HG03521 (cell line): ENCODE data around the gene LRRC14B.
"Not testable (repeated sequence)": the region's sequence is repeated elsewhere in the genome, so short reads cannot be mapped to it uniquely, and the experiment has no call there.

ENCODE experiments used
- ATAC-seq: cut with Tn5 transposase; IDR thresholded peaks from one replicate; pipeline ENCODE4 v1.9.1; 2021; ENCODE audit warnings: mild to moderate bottlenecking, moderate library complexity; ENCODE audit not compliant: unreplicated experiment

LRRC14B gene

DNA sequence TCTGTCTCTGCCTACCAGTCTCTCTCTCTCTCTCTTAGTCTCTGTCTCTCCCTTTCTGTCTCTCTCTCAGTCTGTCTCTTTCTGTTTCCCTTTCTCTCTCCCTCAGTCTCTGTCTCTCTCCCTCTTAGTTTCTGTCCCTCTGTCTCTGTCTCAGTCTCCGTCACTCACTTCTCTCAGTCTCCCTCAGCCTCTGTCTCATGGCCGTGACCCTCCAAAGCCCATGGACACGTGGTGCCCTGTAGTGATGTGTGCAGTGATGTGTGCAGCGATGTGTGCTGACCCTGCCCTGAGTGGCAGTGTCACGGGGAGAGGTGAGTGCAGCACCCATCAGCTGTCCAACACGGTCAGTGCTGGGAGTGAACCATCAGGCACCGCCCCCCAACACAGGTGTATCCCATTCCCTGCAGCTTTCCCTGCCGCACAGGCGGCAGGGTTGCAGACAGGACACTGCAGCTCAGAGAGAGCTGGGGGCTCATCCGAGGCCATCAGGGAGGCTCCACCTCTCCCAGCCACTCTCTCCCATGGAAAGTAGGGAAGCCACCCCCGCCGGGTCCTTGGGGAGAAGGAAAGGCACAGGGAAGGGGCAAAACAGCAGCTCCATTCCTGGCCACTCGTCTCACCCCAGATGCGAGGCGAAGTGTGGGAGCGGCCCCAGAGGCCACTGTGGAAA lies 794 bp upstream of the LRRC14B start:
- no peak for ATAC-seq

DNA sequence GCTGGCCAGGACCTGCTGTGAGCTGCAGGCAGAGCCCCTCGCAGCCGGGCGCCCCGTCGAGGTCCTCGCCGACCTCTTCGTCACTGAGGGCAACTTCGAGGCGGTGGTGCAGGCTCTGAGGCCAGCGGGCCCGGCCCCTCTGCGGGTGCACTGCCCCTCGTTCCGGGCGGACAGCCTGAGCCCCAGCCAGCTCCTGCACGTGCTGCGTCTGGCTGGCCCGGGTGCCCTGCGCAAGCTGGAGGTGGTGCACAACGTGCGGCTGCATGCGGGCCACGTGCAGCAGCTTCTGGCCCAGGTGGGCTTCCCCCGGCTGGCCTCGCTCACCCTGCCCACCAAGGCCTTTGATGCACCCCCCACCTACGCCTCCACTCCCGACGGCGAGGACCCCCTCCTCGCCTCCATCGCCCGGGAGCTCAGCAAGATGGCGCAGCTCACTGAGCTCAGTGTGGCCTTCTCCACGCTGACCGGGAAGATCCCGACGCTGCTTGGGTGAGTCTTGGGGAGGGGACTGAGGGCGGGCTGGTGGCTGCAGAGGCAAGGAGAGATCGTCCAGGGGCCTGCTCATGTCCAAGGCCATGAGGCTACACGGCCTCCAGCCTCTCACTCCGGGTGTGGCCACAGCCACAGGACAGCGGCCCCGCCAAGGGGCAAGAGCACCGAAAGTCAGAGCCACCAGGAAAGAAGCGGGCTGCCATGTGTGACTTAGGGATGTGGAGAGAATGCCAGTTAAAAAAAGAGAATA lies 825 bp downstream of the LRRC14B start:
- no peak for ATAC-seq

DNA sequence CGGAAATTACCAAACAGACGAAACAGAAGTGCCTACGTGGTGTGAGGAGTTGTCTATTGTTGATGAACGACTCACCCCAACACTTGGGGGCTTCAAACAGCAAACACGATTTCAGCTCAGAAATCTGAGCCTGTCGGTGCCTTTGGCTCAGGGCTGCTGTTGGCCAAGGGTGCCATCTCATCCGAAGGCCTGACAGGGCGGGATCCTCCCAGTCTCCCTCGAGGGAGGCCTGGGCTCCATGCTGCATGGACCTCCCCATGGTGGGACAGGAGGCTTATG lies 1.3 kb downstream of the LRRC14B start:
- ATAC-seq: no peak

DNA sequence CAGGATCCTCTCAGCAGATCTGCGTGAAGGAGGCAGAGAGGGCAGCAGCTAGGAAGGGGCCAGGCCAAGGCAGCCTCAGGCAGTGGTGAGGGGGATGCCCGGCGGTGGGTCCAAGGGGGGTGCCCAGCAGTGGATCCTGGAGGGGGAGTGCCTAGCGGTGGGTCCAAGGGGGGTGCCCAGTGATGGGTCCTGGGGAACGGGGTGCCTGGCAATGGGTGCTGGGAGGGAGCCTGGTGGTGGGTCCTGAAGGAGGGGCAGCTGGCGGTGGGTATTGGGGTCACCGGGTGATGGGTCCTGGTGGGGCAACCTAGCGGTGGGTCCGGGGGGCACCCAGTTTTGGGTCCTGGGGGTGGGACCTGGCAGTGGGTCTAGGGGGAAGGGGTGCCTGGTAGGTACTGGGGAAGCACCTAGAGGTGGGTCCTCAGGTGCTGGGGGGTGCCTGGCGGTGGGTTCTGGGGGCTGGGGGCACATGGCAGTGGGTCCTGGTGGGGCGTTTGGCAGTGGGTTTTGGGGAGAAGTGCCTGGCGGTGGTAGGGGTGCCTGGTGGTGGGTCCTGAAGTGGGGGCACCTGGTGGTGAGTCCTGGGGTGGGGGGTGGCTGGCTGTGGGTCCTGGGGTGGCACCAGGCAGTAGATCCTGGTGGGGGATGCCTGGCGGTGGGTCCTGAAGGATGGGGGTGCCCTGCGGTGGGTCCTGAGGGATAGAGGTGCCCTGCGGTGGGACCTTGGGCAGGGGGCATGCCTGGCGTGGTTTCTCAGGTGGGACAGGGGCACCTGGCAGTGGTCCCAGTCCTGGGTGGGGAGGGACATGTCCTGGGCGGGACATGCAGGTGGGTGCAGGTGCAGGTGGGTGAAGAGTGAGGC lies 1.9 kb downstream of the LRRC14B start:
- no peak for ATAC-seq

DNA sequence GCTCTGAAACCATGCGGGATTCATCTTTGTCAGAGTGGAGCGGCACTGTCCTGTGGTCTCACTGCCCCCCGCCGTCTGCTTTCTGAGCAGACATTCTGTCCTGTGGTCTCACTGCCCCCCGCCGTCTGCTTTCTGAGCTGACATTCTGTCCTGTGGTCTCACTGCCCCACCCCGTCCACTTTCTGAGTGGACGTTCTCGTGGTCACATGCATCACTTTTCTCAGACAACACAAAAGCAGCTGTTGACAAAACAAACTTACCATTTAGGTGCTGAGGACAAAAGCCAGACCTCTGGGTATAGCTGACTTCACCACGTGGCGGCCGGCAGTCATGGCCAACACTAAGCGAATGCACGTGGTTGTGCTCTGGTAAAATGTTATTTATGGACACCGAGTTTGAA lies 2.8 kb downstream of the LRRC14B start:
- no peak for ATAC-seq

DNA sequence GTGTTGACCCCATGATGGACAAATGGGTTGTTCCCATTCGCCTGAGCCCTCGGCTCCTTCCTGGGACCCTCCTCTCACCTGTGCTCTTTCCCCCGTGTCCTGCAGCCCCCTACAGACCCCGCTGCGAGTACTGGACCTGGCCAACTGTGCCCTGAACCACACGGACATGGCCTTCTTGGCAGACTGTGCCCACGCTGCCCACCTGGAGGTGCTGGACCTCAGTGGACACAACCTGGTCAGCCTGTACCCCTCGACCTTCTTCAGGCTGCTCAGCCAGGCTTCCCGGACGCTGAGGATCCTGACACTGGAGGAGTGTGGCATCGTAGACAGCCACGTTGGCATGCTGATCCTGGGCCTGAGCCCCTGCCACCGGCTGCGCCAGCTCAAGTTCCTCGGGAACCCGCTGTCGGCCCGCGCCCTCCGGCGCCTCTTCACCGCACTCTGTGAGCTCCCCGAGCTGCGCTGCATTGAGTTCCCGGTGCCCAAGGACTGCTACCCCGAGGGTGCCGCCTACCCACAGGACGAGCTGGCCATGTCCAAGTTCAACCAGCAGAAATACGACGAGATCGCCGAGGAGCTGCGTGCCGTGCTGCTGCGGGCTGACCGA lies 3.4 kb downstream of the LRRC14B start:
- no peak for ATAC-seq

DNA sequence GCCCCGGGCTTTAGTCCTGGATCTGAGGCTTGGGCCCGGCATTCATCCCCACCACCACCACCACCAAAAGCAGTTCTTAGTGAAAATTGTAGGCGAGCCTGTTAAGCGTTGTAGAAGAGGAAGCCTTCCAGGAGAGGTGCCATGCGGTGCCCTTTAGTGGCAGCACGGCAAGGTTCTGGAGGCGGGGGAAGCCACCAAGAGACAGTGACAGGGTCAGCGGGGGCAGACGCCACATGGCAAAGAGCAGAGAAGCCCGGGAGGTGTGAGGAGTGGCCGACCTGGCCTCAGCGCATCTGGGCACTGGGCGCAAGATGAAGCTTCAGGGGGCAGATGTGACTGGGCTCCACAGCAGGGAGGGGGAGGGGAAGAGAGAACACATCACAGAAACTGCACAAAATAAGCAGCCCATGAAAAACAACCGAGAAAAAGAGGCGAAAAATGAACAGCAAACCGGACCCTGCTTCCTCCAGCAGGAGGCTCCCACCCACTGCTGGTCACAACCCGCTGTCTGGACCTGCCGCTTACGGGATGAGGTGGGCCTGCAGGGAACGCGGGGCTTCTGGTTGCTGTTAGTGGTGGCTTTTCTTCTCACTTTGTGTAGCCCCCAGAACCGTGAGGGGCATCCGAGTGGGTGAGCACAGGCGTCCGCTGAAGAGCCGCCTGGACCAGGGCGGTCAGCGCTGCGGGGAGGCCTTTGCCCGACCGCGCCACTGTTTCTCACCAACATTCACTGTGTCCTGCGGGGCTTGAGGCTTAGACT lies 4.3 kb downstream of the LRRC14B start:
- ATAC-seq: no peak

DNA sequence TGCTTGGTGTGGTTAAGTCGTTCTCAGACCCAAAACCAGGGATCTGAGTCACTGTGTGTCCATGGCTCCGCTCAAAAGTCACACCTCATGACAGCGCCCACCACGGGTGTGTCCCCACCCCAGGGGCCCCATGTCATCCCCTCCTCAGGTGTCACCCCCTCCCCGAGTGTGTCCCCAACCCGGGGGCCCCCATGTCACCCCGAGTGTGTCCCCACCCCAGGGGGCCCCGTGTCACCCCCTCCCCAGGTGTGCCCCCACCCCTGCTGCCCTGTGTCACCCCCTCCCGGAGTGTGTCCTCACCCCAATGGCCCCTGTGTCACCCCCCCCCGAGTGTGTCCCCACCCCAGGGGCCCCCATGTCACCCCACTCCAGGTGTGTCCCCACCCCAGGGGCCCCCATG lies 5.1 kb downstream of the LRRC14B start:
- ATAC-seq: no peak

DNA sequence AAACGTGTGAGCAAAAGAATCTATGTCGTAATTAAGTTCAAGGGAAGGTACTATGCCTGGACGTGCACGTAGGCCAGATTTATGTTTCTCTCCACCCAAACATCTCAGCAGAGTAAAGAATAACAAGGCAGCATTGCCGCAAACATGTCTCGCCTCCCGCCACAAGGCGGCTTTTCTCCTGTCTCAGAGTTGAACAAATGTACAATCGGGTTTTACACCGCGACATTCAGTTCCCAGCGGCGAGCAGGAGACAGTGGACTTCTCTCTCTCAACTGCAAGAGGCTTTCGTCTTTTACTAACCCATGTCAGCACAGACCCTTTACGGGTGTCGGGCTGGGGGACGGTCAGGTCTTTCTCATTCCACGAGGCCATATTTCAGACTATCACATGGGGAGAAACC lies 5.7 kb downstream of the LRRC14B start:
- ATAC-seq: not testable (repeated sequence)

DNA sequence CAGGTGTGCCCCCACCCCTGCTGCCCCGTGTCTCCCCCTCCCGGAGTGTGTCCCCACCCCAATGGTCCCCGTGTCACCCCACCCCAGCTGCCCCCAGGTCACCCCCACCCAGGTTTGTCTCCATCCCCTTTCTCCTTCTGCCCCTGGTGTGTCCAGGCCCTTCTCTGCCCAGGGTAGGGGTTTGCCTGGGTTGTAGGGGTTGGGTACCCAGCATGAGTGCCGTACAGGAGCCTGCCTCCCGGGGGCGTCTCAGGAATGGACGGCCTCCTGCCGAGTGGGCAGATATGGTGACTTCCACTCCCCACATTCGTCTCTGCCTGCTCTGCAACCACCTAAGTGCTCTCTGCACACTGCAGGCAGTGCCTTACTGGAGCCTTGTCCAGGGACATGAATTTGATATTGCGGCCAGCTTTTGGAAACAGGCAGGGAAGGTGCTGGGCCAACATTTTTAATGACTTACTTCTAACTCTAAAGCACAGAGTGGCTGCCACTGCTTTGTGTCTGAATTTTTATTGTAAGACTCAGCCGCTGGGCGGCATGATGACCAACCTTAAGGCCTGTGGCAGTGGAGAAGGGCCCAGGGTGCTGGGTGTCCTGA lies 6.7 kb downstream of the LRRC14B start:
- ATAC-seq: no peak

DNA sequence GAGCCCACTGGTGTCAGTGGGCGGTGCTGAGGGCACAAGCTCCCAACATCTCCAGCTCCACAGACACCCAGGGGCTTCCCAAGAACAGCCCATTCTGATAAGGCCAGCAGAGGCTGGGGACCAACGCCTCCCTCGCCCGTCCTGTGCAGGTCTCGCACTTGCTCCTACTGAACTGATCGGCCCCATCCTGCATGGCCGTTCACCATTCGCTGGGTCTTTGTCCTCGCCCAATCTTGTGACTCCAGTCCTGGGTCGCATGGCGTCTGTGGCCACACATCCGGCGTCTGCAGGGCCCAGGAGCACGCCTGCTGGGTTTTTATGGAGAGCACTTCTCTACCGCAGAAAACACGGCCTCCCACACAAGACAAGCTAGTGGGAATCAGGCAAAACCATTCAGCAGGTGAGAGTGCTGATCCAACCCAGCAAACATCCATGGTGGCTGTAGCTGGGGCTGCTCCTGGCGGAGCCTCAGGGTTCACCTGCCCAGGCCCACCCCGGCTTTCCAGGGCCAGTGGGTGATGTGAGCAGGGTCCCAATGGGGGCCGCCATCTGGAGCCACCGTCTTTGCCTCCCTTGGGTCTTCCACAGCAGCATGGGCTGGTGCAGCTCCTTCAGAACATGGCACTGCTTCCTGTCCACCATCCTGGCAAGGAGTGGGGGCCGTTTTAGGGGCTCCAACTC lies 7.4 kb downstream of the LRRC14B start:
- ATAC-seq: no peak

DNA sequence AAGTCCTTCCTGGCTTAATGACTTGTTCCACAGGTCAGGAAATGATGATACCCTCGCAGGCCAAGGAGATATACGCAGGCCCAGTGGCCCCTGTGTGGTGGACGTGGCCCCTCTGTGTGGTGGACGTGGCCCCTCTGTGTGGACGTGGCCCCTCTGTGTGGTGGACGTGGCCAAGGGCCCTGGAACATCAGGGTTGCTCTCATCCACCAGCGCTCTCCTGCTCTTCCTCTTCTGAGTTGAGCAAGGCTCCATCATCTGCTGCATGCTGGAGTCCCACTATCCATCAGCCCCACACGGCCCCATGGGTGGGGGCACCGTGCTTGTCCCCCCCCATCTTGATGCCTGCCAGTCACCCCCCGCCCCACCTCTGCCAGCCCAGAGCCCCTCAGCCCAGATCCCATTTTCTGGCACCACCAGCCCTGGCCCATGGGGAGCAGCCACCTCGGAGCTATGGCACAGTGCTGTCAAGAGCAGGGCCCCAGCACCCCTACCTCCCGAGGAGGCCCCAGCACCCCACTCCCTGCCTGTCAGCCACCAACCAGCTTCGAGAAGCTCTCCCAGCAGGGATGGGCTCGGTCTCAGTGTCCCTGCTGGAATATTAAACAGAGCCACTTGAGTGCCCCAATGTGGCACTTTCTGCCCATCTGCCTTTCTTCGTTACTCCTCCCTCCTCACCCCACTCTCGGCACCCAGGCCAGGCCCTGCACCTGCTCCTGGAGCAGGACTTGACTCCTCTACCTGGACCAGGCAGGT lies 8.1 kb downstream of the LRRC14B start:
- no peak for ATAC-seq

DNA sequence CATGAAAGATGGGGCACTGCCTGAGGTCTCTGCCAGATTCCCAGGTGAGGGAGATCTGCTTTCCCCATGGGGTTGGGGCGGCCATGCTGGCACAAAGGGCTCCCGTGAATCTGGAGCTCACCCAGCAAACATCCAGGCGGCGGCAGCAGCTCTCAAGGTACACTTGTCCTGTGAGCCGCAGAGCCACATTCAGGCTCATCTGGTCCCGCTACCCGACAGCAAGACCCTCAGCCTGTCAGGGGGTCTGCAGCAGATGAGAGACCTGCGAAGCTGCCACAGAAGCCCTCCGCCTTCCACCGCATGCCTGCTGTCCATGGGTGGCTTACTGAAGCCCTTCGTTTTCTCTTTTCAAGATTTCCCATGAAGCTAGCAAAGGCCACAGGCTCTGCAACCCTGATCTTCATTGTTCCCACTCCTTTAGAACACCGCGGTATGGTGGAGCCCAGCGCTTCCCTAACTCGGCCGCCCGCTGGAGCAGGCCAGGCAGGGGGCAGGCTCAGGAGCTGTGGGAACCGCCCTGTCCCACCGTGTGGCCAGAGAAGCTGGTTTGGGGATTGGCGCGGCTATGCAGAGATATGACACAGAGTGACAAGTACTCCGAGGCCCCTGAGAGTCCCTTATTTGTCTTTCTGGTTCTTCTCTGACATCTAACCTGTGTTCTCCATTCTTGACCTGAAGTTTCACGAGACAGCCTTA lies 8.8 kb downstream of the LRRC14B start:
- no peak for ATAC-seq

DNA sequence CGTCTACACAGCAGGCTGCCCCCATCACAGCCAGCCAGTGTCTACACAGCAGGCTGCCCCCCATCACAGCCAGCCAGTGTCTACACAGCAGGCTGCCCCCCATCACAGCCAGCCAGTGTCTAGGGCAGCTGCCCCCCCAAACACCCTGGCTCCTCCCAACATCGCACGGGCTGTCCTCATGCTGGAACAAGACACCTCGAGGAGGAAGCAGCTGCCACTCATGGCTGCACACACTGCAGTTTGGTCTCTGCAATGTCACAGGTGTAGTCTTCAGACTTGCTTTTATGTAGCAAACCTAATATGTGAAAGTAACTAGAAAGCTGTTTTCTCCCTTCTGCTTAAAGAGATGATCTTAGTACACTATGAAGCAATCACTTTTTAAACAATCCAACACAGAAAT lies 9.7 kb downstream of the LRRC14B start:
- ATAC-seq: no peak

DNA sequence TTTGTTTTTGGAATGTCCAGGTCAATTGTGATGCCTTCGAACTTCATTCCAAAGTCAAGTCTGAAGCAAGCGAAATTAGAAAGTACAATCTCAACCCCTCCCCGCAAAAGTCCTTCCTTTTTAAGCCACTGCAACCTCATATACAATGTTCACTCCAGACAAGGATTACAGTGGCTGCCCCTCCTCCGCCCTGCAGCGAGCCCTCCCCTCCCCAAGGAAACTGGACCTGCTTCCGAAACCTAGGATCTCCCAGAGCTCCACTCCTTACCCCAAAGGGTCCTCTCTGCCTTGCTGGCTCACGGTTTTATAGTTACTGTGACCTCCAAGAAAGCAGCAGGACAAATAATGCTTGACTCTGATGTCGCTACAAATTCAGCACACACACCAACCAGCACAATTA lies 10.4 kb downstream of the LRRC14B start:
- ATAC-seq: no peak

DNA sequence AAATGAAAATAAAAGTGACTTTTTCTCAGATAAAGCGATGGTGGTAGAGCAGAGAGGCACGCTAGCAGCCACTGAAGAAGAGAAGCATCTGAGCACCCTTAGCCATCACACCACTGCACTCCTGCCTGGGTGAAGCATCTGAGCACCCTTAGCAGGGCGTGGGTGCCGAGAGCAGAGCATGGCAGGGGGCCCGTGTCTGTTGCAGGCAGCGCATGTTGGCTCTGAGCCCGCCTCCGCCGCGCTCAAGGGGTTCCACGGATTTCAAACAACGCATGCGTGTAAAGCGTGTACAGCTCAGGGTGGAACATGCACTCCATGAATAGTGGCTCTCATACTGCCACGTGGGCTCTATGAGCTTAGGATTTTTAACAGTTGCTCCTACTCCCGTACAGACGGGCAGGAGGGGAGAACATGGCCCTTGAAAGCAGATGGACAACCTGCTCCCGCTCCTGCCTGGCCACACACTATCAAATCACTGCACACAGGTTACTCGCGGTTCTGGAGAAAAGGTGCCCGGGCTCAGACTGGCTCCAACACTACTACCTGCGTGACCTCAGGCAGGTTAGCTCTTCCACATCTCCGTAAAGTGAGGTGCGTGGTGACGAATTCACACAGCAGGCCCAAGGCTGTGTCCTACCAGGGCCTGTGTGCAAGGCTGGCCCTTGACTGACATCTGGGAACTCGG lies 12.1 kb downstream of the LRRC14B start:
- ATAC-seq: no peak

DNA sequence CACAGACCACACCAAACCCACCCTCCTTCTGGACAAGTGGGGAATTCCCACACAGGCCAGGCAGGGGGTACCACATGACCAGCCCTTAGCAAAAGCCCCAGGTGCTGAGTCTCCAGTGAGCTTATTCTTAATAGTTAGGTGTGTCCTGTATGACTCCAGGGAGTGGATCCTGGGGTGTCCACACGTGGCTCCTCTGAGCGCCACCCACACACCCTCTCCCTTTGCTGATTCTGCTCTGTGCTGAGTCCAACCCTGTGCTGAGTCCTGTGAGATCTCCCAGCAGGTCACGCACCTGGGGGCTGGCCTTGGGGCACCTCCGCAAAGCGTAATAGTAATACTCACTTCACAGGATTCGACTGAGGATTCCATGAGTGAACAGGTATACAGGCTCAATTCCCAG lies 12.7 kb downstream of the LRRC14B start:
- no peak for ATAC-seq

DNA sequence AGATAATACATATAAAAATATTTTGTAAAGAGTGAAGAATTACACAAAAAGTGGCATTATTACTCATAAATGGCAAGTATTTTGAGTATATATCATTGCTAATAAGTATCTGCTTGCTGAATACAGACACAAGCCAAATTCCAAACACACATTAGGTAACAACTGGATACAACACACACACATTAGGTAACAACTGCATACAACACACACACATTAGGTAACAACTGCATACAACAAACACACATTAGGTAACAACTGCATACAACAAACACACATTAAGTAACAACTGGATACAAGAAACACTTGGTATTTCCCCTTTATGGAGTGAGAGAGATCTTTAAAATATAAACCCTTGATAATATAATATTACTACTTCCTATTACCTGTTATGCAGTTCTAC lies 13.2 kb downstream of the LRRC14B start:
- no peak for ATAC-seq
